GM19099 (cell line): ENCODE measurements around the gene SHOX.

ENCODE experiments used
- POLR2A ChIP-seq: IDR thresholded peaks from 3 replicates; pipeline ENCODE4 v1.6.1; 2011; ENCODE audit warnings: low read depth; ENCODE audit not compliant: insufficient read length; ENCODE audit errors: extremely low read depth

The SHOX gene

GRCh38 chrX:646228-646495, 15.6 kb downstream of the SHOX start:
- no peak for TF ChIP-seq POLR2A

GRCh38 chrX:646796-647195, 16.2 kb downstream of the SHOX start:
- TF ChIP-seq POLR2A, result no peak

GRCh38 chrX:649166-649565, 18.6 kb downstream of the SHOX start:
- TF ChIP-seq POLR2A, result no peak

- TF ChIP-seq POLR2A, result no peak
These were observed 19.7 kb downstream of the SHOX start for GRCh38 chrX:650324-650723.

GRCh38 chrX:650811-651210, 20.2 kb downstream of the SHOX start:
- TF ChIP-seq POLR2A, result no peak

GRCh38 chrX:652341-652741, 21.8 kb downstream of the SHOX start:
- no peak for TF ChIP-seq POLR2A

GRCh38 chrX:653306-653705, 22.7 kb downstream of the SHOX start:
- no peak for TF ChIP-seq POLR2A

- no peak for TF ChIP-seq POLR2A
These were observed 30.6 kb downstream of the SHOX start for GRCh38 chrX:661154-661553.

GRCh38 chrX:662126-662525, 31.5 kb downstream of the SHOX start:
- TF ChIP-seq POLR2A, result no peak

GRCh38 chrX:663841-664240, 33.2 kb downstream of the SHOX start:
- TF ChIP-seq POLR2A, result no peak

GRCh38 chrX:666762-667720, 36.5 kb downstream of the SHOX start:
- no peak for TF ChIP-seq POLR2A

GRCh38 chrX:670645-671044, 40.1 kb downstream of the SHOX start:
- no peak for TF ChIP-seq POLR2A

- TF ChIP-seq POLR2A, result no peak
These were observed 42.3 kb downstream of the SHOX start for GRCh38 chrX:672931-673330.

- TF ChIP-seq POLR2A, result no peak
These were observed 44.8 kb downstream of the SHOX start for GRCh38 chrX:675279-675954.

- no peak for TF ChIP-seq POLR2A
These were observed 45.3 kb downstream of the SHOX start for GRCh38 chrX:675955-676295.

GRCh38 chrX:677376-677775, 46.8 kb downstream of the SHOX start:
- no peak for TF ChIP-seq POLR2A
